GM12878 (cell line): ENCODE measurements around the gene CCL14. TPM values are rescaled to one million over a fixed set of nuclear protein-coding genes. Genes with fewer than 3 reads are reported as not detected.

ENCODE experiments used
- ATAC-seq: fragments of 200-7000 bp; cut with Tn5 transposase; 3 replicates; pipeline ENCODE4 v1.9.1; 2020; ENCODE audit warnings: mild to moderate bottlenecking, moderate library complexity
- BruUV-seq: library from RNA; stranded (reverse); fragments of 400-500 nt; replicated peaks from 2 replicates; lab custom pipeline; 2021; lab: Mats Ljungman, UMichigan
- CTCF ChIA-PET: fragments of 300-600 bp; sonication (Branson Sonifier 250); formaldehyde crosslinking; extraction: SDS; loops from one replicate; lab custom pipeline; 2021; ENCODE audit warnings: inconsistent platforms; lab: Yijun Ruan, JAX
- POLR2A ChIA-PET: fragments of 350-600 bp; formaldehyde crosslinking; extraction: SDS; loops from one replicate; lab custom pipeline; 2021; ENCODE audit warnings: inconsistent platforms; lab: Charles Lee
- RAD21 ChIA-PET: fragments of 300-600 bp; sonication (Branson Sonifier 250); formaldehyde crosslinking; loops from one replicate; lab custom pipeline; 2023; ENCODE audit warnings: antibody characterized with exemption; ENCODE audit not compliant: unreplicated experiment; lab: Charles Lee
- SMC1A ChIA-PET: fragments of 300-600 bp; sonication (Branson Sonifier 250); formaldehyde crosslinking; loops from one replicate; lab custom pipeline; 2023; ENCODE audit not compliant: unreplicated experiment, uncharacterized antibody; lab: Charles Lee
- DNase-seq: peaks from one replicate; pipeline ENCODE4 v3.0.0-alpha.2; 2011; ENCODE audit warnings: low read depth, low spot score
- FAIRE-seq: peaks from 3 replicates; lab custom pipeline; 2011; peaks lifted over from hg19 to GRCh38; lab: Jason Lieb, UNC
- H2AFZ ChIP-seq: 2 replicates; pipeline ENCODE4 v1.6.0; 2011; ENCODE audit warnings: low read depth, low read length, control low read depth; ENCODE audit not compliant: control insufficient read depth
- H3K27ac ChIP-seq: 2 replicates; pipeline ENCODE4 v1.5.1; 2011; ENCODE audit warnings: control low read depth; ENCODE audit not compliant: control insufficient read depth, insufficient read depth
- H3K27me3 ChIP-seq, 2 experiments: replicated peaks in 1 of 2; 2 replicates each; pipeline versions ENCODE4 v1.6.0 to v1.6.1; 2011; ENCODE audit warnings: low read length in 1 of 2; ENCODE audit not compliant: control insufficient read depth in 2 of 2, insufficient read depth in 2 of 2
- H3K36me3 ChIP-seq, 2 experiments: 2 replicates each; pipeline ENCODE4 v1.5.1; 2011; ENCODE audit warnings: low read length in 1 of 2; ENCODE audit not compliant: control insufficient read depth in 2 of 2, insufficient read depth in 2 of 2
- H3K4me1 ChIP-seq: 2 replicates; pipeline ENCODE4 v1.6.1; 2011; ENCODE audit warnings: mild to moderate bottlenecking, low read length, moderate library complexity, mixed read lengths; ENCODE audit not compliant: control insufficient read depth, insufficient read depth
- H3K4me2 ChIP-seq: 2 replicates; pipeline ENCODE4 v1.6.0; 2011; ENCODE audit warnings: control low read depth; ENCODE audit not compliant: control insufficient read depth, insufficient read depth
- H3K4me3 ChIP-seq: fragments of 200-600 bp; sonication (generic); 2 replicates; pipeline ENCODE4 v1.5.1; 2016
- H3K79me2 ChIP-seq: 2 replicates; pipeline ENCODE4 v1.6.0; 2011; ENCODE audit warnings: low read length; ENCODE audit not compliant: control insufficient read depth, insufficient read depth
- H3K9ac ChIP-seq: 2 replicates; pipeline ENCODE4 v1.8.0; 2011; ENCODE audit warnings: low read length, control low read depth, mixed read lengths; ENCODE audit not compliant: control insufficient read depth, insufficient read depth
- H3K9me3 ChIP-seq: replicated peaks from 3 replicates; pipeline ENCODE4 v1.5.1; 2011; ENCODE audit warnings: mild to moderate bottlenecking, low read length; ENCODE audit not compliant: control insufficient read depth, insufficient read depth
- H4K20me1 ChIP-seq: 2 replicates; pipeline ENCODE4 v1.6.0; 2011; ENCODE audit not compliant: control insufficient read depth, insufficient read depth
- BRCA1 ChIP-seq: IDR thresholded peaks from 2 replicates; pipeline ENCODE4 v1.6.1; 2011; ENCODE audit warnings: low read depth, low read length, improper control_type of control experiment
- CHD4 ChIP-seq: fragments of 200-600 bp; sonication (generic); IDR thresholded peaks from 2 replicates; pipeline ENCODE4 v1.6.1; 2016; ENCODE audit warnings: mild to moderate bottlenecking
- CTCF ChIP-seq, 3 experiments: IDR thresholded peaks in 2 of 3; conservative IDR thresholded peaks in 1 of 3; 2 replicates each; pipeline ENCODE4 v1.5.1; 2011; ENCODE audit warnings: low read depth in 3 of 3, low read length in 3 of 3, mild to moderate bottlenecking in 3 of 3, control low read depth in 2 of 3, moderate library complexity in 2 of 3, inconsistent platforms in 1 of 3, mixed read lengths in 1 of 3; ENCODE audit not compliant: control insufficient read depth in 2 of 3, insufficient read depth in 1 of 3; ENCODE audit errors: extremely low read depth in 1 of 3
- DPF2 ChIP-seq: fragments of 450-650 bp; IDR thresholded peaks from 2 replicates; pipeline ENCODE4 v1.6.1; 2017; ENCODE audit warnings: mild to moderate bottlenecking
- ELK1 ChIP-seq: IDR thresholded peaks from 2 replicates; pipeline ENCODE4 v1.6.1; 2012; ENCODE audit warnings: low read depth, low read length, improper control_type of control experiment
- GABPA ChIP-seq: IDR thresholded peaks from 2 replicates; pipeline ENCODE4 v1.6.1; 2014; ENCODE audit warnings: antibody characterized with exemption, low read depth, mild to moderate bottlenecking, inconsistent platforms
- HSF1 ChIP-seq: fragments of 150-350 bp; IDR thresholded peaks from 2 replicates; pipeline ENCODE4 v1.6.1; 2014; ENCODE audit warnings: mild to moderate bottlenecking, low read depth, low read length
- MTA2 ChIP-seq: fragments of 450-650 bp; IDR thresholded peaks from 2 replicates; pipeline ENCODE4 v1.6.1; 2016; ENCODE audit warnings: low read depth, mild to moderate bottlenecking, moderate library complexity
- NBN ChIP-seq: fragments of 450-650 bp; IDR thresholded peaks from 2 replicates; pipeline ENCODE4 v1.6.1; 2016
- PAX5 ChIP-seq: IDR thresholded peaks from 2 replicates; pipeline ENCODE4 v1.6.1; 2011; ENCODE audit warnings: low read depth, low read length, borderline replicate concordance
- ZNF207 ChIP-seq: fragments of 450-650 bp; IDR thresholded peaks from 2 replicates; pipeline ENCODE4 v1.6.1; 2014; ENCODE audit warnings: antibody characterized with exemption, mild to moderate bottlenecking, borderline replicate concordance
- ZNF274 ChIP-seq: IDR thresholded peaks from one replicate; pipeline ENCODE4 v1.8.0; 2011; ENCODE audit not compliant: insufficient read length, insufficient read depth
- ZNF622 ChIP-seq: fragments of 450-650 bp; IDR thresholded peaks from 2 replicates; pipeline ENCODE4 v1.6.1; 2017; ENCODE audit warnings: mild to moderate bottlenecking, inconsistent platforms
- WGBS: methylation state at CpG from one replicate; pipeline ENCODE4 v1.1.6; 2016; ENCODE audit warnings: low lambda C conversion rate; ENCODE audit not compliant: insufficient replicate concordance, insufficient coverage; ENCODE audit errors: missing lambda C conversion rate; 5-methylcytosine and 5-hydroxymethylcytosine counted together
- in situ Hi-C: fragments of 300-500 bp; cut with MboI; formaldehyde crosslinking; loops from 9 replicates; pipeline ENCODE4 v1.14.3; 2018; ENCODE audit warnings: mixed read lengths
- intact Hi-C: fragments of 100-400 bp; cut with micrococcal nuclease; formaldehyde crosslinking; loops from one replicate; pipeline ENCODE4 v1.14.2; 2022; ENCODE audit not compliant: unreplicated experiment
- polyA plus RNA-seq, 11 experiments: library from polyadenylated mRNA; depleted of rRNA in 4 of 11; unstranded in 6 of 11; stranded (reverse) in 5 of 11; fragments of >200 nt; fragmentation: Nextera tagmentation in 4 of 11; fragmentation: Illumina TruSeq in 1 of 11; extraction: Ambion mirVana in 4 of 11; extraction: Trizol in 1 of 11; gene quantifications; 1 replicate in 1 of 11; 2 replicates in 10 of 11; pipeline versions ENCODE4 v1.2.1 to v1.2.3, GENCODE V29; 2011 to 2016; ENCODE audit warnings: inconsistent platforms in 2 of 11, missing spikeins in 2 of 11, low read depth in 1 of 11
- total RNA-seq, 4 experiments: library from RNA; depleted of rRNA in 3 of 4; stranded (reverse); fragments of >200 nt in 3 of 4; fragmentation: Illumina TruSeq in 1 of 4; extraction: Trizol in 1 of 4; gene quantifications; 2 replicates each; pipeline versions ENCODE4 v1.2.1 to v1.2.3, GENCODE V29; 2013 to 2021

CCL14 gene
- total and polyA plus RNA-seq, 10 of the 15 experiments (the other 5 are each of a cell fraction or from before 2014, with no cell fraction given): not detected

- TF ChIP-seq GABPA (no peak), MTA2 (no peak)
These were observed 21.3 kb downstream of the CCL14 start (continued) for GRCh38 chr17:35965272-35965671.

GRCh38 chr17:35963663-35964062 lies 22.9 kb downstream of the CCL14 start:
- Histone ChIP-seq H3K36me3 (no peaks in the 10 kb centered on the region), H3K4me2 (no peak overlapping the region), H2AFZ (no peak overlapping the region), H3K27ac (no peak overlapping the region), H3K79me2 (no peaks in the 10 kb centered on the region), H3K9me3 (no peaks in the 10 kb centered on the region), H3K4me3 (no peak overlapping the region), H3K27me3 (no peaks in the 10 kb centered on the region), H3K4me1 (no peaks in the 10 kb centered on the region), H4K20me1 (no peaks in the 10 kb centered on the region), H3K9ac (no peak overlapping the region)
- in situ Hi-C loops (no loop called here), intact Hi-C loops (no loop called here)
- ChIA-PET POLR2A (no interaction called here), CTCF (interaction anchor here (0.8 to 2.3 kb wide), 3 partner anchors 10 to 185 kb away, joined by 3 to 7 read pairs (median 5); no protein-coding TSS in a partner anchor), RAD21 (interaction anchor here (0.8 to 1.1 kb wide), 3 partner anchors 10 to 519 kb away, joined by 3 read pairs; no protein-coding TSS in a partner anchor), SMC1A (interaction anchor here (0.8 to 1.1 kb wide), 4 partner anchors 110 to 185 kb away, joined by 3 to 6 read pairs (median 4); no protein-coding TSS in a partner anchor)
- TF ChIP-seq CHD4 (no peak), PAX5 (no peak), NBN (no peak)
- ATAC-seq (no peak), FAIRE-seq (no peak), DNase-seq (no peak)
- no TSS peak for BruUV-seq
- 34% methylated on average over 6 of the region's 6 CpGs for WGBS

GRCh38 chr17:35953720-35954119 lies 32.8 kb downstream of the CCL14 start:
- no peak for DNase-seq
- H3K4me2 ChIP-seq: no peak overlapping the region
- in situ Hi-C loops: no loop called here
- H3K36me3 ChIP-seq: no peaks in the 10 kb centered on the region
- intact Hi-C loops: no loop called here
- ATAC-seq: no peak
- H3K9me3 ChIP-seq: no peaks in the 10 kb centered on the region
- H3K4me3 ChIP-seq: no peak overlapping the region
- no peak for FAIRE-seq
- CTCF ChIA-PET: no interaction called here
- no peak overlapping the region for H2AFZ ChIP-seq
- no peaks in the 10 kb centered on the region for H3K79me2 ChIP-seq
- H3K4me1 ChIP-seq: no peaks in the 10 kb centered on the region
- SMC1A ChIA-PET: interaction anchor here (1.0 kb wide), 1 partner anchor 10 kb away, joined by 3 read pairs; the partner anchor contains the start of gene LYZL6
- no peaks in the 10 kb centered on the region; a peak in 1 of 4 replicates for H3K27me3 ChIP-seq
- POLR2A ChIA-PET: no interaction called here
- WGBS: 31% methylated on average over 7 of the region's 7 CpGs
- no TSS peak for BruUV-seq
- RAD21 ChIA-PET: no interaction called here
- no peak overlapping the region for H3K27ac ChIP-seq
- H4K20me1 ChIP-seq: no peaks in the 10 kb centered on the region
- no peak overlapping the region for H3K9ac ChIP-seq
- TF ChIP-seq ZNF274 (no peak), ZNF622 (no peak), CTCF (IDR thresholded peaks at IDR 0.05 in 2 of 3, conservative IDR thresholded peaks at IDR 0.05 in 1 of 3; ENCODE audit: control insufficient read depth in 2 of 3, extremely low read depth in 1 of 3, insufficient read depth in 1 of 3, low read depth in 3 of 3, low read length in 3 of 3) (no peak), HSF1 (no peak), ZNF207 (no peak), ELK1 (no peak), DPF2 (no peak), BRCA1 (no peak)
